Measurements from ENCODE around the gene KCNJ4.

DNA sequence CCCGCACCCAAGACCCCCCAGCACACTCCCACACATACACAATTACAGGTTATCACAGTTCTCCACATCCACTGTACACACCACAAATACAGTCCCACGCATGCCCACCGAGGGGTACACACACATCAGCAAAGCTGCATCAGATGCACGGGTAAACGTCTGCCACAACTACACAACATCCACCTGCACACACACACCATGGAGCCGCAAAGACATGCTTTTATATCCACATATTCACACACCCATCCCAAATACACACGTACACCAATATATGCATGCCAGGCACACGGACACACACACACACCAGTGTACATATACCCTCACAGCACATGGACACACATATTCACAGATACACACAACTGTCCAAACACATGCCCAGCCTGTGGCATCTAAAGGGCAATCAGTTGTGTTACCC, 5.4 kb upstream of the KCNJ4 start:
- TF ChIP-seq, protein P1, sequence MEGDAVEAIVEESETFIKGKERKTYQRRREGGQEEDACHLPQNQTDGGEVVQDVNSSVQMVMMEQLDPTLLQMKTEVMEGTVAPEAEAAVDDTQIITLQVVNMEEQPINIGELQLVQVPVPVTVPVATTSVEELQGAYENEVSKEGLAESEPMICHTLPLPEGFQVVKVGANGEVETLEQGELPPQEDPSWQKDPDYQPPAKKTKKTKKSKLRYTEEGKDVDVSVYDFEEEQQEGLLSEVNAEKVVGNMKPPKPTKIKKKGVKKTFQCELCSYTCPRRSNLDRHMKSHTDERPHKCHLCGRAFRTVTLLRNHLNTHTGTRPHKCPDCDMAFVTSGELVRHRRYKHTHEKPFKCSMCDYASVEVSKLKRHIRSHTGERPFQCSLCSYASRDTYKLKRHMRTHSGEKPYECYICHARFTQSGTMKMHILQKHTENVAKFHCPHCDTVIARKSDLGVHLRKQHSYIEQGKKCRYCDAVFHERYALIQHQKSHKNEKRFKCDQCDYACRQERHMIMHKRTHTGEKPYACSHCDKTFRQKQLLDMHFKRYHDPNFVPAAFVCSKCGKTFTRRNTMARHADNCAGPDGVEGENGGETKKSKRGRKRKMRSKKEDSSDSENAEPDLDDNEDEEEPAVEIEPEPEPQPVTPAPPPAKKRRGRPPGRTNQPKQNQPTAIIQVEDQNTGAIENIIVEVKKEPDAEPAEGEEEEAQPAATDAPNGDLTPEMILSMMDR (IDR thresholded peaks at IDR 0.05), result no peak
- no peak for TF ChIP-seq POLR2A (IDR thresholded peaks at IDR 0.05)

Measured in tibial nerve (tissue), 3 donors.